K562 (cell line): ENCODE measurements around the gene FXYD1. TPM values are rescaled to one million over a fixed set of nuclear protein-coding genes. Genes with fewer than 3 reads are reported as not detected.

Source experiments
- CTBP1 ChIP-seq: fragments of 450-650 bp; IDR thresholded peaks from 2 replicates; pipeline ENCODE4 v1.6.1; 2016; ENCODE audit warnings: borderline replicate concordance
- FOXA1 ChIP-seq: fragments of 450-650 bp; IDR thresholded peaks from 2 replicates; pipeline ENCODE4 v1.6.1; 2016; ENCODE audit warnings: mild to moderate bottlenecking, borderline replicate concordance
- GATAD2A ChIP-seq: fragments of 450-650 bp; IDR thresholded peaks from 2 replicates; pipeline ENCODE4 v1.6.1; 2017
- L3MBTL2 ChIP-seq: fragments of 450-650 bp; IDR thresholded peaks from 2 replicates; pipeline ENCODE4 v1.6.1; 2016; ENCODE audit warnings: mild to moderate bottlenecking, moderate library complexity
- SMAD3 ChIP-seq: fragments of 450-650 bp; formaldehyde crosslinking; conservative IDR thresholded peaks from 2 replicates; pipeline ENCODE4 v1.4.0; 2020; ENCODE audit warnings: mild to moderate bottlenecking
- U2AF2 ChIP-seq: fragments of 200-400 bp; formaldehyde crosslinking; optimal IDR thresholded peaks from 2 replicates; pipeline ENCODE3; 2017; ENCODE audit warnings: low read depth, mild to moderate bottlenecking, low read length
- polyA plus RNA-seq, 8 experiments: library from polyadenylated mRNA; depleted of rRNA in 4 of 8; stranded (reverse) in 5 of 8; unstranded in 3 of 8; fragments of >200 nt; fragmentation: Nextera tagmentation in 2 of 8; fragmentation: Illumina TruSeq in 1 of 8; extraction: Ambion mirVana in 2 of 8; extraction: Trizol in 1 of 8; gene quantifications; 2 replicates each; pipeline versions ENCODE4 v1.2.1 to v1.2.3, GENCODE V29; 2011 to 2014; ENCODE audit warnings: inconsistent platforms in 1 of 8, missing spikeins in 1 of 8
- total RNA-seq, 7 experiments: library from RNA; depleted of rRNA in 6 of 7; stranded (reverse); fragments of >200 nt in 6 of 7; fragmentation: Illumina TruSeq in 2 of 7; extraction: Trizol in 2 of 7; gene quantifications; 2 replicates each; pipeline versions ENCODE4 v1.2.1 to v1.2.3, GENCODE V29; 2011 to 2021; ENCODE audit warnings: low replicate concordance in 1 of 7
- TF ChIP-seq, protein P1 (sequence below), 2 experiments: fragments of 450-650 bp in 1 of 2; sonication (generic) in 1 of 2; formaldehyde crosslinking in 1 of 2; IDR thresholded peaks; 2 replicates each; pipeline versions ENCODE4 v1.7.1 to v1.9.0; 2016 to 2022; ENCODE audit warnings: inconsistent platforms in 1 of 2, mild to moderate bottlenecking in 1 of 2, missing genetic modification reagents in 1 of 2
- TF ChIP-seq, protein P2 (sequence below): sonication (generic); formaldehyde crosslinking; IDR thresholded peaks from 2 replicates; pipeline ENCODE4 v1.8.1; 2023; ENCODE audit warnings: mild to moderate bottlenecking, missing genetic modification reagents
- TF ChIP-seq, protein P3 (sequence below), 3 experiments: IDR thresholded peaks in 2 of 3; conservative IDR thresholded peaks in 1 of 3; 2 replicates each; pipeline ENCODE4 v1.5.1; 2011 to 2012; ENCODE audit warnings: low read length in 3 of 3, mild to moderate bottlenecking in 3 of 3, control low read depth in 2 of 3, improper control_type of control experiment in 1 of 3, inconsistent platforms in 1 of 3, low read depth in 1 of 3, mixed read lengths in 1 of 3, moderate library complexity in 1 of 3; ENCODE audit not compliant: insufficient read depth in 2 of 3

FXYD1 gene
- total and polyA plus RNA-seq, 9 of the 15 experiments (the other 6 are each of a cell fraction or from before 2014, with no cell fraction given) = 0.40 to 3.2 (median 1.8) TPM; not detected in 3

DNA sequence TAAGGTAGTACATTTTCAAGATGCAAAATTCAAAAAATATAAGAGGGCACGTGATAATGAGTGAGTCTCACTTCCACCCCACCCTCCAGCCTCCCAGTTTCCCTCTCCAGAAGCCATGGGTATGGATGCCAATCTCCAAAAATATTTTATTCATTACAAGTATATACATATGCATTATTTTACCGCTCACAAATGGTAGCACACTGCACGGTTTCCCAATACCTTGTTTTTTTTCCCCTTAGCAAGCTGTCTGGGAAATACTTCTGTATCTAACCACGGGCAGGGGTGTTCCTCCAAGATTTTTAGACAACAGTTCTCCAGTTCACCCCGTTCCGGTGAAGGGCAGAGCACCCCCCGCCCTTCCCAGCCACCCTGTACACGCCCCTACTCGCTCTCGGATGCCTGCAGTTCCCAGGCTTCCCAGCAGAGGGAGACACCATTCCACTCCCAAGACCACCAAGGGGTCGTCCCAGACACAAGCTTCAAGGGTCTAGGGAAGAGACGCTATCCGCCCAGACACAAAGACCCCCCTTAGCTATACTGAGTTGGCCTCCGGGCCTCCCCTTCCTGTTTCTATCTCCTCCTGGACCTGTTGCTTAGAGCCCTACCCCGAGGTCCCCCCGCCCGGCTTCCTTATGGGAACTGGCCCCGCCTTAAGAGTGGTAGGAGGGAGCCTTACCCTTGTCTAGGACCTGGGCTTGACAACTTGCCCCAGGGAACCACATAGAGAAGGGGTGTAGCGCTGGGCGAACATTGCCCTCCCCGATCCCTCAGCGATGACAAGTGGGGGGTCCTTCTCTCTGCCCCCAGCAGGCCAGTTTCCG lies 24.1 kb upstream of the FXYD1 start (continued):
- TF ChIP-seq, protein P1, sequence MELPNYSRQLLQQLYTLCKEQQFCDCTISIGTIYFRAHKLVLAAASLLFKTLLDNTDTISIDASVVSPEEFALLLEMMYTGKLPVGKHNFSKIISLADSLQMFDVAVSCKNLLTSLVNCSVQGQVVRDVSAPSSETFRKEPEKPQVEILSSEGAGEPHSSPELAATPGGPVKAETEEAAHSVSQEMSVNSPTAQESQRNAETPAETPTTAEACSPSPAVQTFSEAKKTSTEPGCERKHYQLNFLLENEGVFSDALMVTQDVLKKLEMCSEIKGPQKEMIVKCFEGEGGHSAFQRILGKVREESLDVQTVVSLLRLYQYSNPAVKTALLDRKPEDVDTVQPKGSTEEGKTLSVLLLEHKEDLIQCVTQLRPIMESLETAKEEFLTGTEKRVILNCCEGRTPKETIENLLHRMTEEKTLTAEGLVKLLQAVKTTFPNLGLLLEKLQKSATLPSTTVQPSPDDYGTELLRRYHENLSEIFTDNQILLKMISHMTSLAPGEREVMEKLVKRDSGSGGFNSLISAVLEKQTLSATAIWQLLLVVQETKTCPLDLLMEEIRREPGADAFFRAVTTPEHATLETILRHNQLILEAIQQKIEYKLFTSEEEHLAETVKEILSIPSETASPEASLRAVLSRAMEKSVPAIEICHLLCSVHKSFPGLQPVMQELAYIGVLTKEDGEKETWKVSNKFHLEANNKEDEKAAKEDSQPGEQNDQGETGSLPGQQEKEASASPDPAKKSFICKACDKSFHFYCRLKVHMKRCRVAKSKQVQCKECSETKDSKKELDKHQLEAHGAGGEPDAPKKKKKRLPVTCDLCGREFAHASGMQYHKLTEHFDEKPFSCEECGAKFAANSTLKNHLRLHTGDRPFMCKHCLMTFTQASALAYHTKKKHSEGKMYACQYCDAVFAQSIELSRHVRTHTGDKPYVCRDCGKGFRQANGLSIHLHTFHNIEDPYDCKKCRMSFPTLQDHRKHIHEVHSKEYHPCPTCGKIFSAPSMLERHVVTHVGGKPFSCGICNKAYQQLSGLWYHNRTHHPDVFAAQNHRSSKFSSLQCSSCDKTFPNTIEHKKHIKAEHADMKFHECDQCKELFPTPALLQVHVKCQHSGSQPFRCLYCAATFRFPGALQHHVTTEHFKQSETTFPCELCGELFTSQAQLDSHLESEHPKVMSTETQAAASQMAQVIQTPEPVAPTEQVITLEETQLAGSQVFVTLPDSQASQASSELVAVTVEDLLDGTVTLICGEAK (IDR thresholded peaks at IDR 0.05) = no peak
- TF ChIP-seq, protein P1 (CRISPR knock-in tag; IDR thresholded peaks at IDR 0.05) = no peak
- TF ChIP-seq FOXA1 (no peak), U2AF2 (no peak), CTBP1 (peak; percentile 35; the same call in 1 of the 2 replicates), SMAD3 (CRISPR knock-in tag) (no peak), L3MBTL2 (0 out of 2 replicates have a peak, but pooled peaks have one; percentile 31), GATAD2A (peak; percentile 77; the same call in 1 of the 2 replicates)
- TF ChIP-seq, protein P2, sequence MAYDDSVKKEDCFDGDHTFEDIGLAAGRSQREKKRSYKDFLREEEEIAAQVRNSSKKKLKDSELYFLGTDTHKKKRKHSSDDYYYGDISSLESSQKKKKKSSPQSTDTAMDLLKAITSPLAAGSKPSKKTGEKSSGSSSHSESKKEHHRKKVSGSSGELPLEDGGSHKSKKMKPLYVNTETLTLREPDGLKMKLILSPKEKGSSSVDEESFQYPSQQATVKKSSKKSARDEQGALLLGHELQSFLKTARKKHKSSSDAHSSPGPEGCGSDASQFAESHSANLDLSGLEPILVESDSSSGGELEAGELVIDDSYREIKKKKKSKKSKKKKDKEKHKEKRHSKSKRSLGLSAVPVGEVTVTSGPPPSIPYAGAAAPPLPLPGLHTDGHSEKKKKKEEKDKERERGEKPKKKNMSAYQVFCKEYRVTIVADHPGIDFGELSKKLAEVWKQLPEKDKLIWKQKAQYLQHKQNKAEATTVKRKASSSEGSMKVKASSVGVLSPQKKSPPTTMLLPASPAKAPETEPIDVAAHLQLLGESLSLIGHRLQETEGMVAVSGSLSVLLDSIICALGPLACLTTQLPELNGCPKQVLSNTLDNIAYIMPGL (CRISPR knock-in tag) = no peak
- TF ChIP-seq, protein P3, sequence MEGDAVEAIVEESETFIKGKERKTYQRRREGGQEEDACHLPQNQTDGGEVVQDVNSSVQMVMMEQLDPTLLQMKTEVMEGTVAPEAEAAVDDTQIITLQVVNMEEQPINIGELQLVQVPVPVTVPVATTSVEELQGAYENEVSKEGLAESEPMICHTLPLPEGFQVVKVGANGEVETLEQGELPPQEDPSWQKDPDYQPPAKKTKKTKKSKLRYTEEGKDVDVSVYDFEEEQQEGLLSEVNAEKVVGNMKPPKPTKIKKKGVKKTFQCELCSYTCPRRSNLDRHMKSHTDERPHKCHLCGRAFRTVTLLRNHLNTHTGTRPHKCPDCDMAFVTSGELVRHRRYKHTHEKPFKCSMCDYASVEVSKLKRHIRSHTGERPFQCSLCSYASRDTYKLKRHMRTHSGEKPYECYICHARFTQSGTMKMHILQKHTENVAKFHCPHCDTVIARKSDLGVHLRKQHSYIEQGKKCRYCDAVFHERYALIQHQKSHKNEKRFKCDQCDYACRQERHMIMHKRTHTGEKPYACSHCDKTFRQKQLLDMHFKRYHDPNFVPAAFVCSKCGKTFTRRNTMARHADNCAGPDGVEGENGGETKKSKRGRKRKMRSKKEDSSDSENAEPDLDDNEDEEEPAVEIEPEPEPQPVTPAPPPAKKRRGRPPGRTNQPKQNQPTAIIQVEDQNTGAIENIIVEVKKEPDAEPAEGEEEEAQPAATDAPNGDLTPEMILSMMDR (IDR thresholded peaks at IDR 0.05 in 2 of 3, conservative IDR thresholded peaks at IDR 0.05 in 1 of 3; ENCODE audit: insufficient read depth in 2 of 3, low read depth in 1 of 3, low read length in 3 of 3) = peak; percentile 87 to 98 (median 89)
